Endothelial cell of hepatic sinusoid (primary cell): Measurements from ENCODE around the gene TARS2.

Experiments used
- in situ Hi-C: cut with HindIII; loops from 2 replicates; pipeline ENCODE4 v1.10.0; 2017; ENCODE audit warnings: low sequenced_read_pairs

Gene TARS2

DNA sequence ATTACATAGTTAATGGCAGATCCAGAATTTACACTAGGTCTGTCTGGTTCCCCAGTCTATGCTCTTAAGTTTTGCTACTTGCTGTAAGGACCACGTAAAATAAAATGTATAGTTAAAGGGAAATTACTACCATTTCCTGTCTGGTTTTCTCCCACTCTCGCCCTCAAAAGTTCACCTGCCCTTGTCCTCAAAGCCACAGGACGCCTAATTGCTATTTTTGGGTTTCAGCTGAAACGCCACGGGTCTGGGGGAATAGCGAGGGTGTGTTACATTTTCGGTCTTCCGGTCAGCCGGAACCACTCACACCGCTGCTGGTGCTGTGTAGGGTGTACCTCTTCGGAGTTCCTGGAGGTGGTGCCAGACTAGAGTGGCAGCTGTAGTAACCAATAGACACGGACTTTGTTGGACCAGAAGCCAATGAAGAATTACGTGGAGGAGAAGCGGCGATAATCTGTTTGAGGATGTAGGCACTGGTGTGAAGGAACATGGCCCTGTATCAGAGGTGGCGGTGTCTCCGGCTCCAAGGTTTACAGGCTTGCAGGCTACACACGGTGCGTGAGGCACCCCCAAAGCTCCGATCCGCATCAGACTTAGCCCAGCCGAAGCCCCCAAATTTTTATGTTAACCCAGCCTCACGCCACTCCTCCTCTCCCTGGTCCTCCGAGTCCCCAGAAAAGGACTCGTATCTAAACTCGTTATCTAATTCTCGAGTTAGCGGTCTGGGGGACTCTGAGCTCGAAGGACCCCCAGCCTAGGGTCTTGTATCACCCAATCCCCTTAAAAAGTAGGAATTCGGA, at the start of gene TARS2:
TARS2 (plus strand) TSS at position 454 of the 797 bp plus-strand sequence; CDS start at position 486, 32 bp downstream.
- in situ Hi-C loops, result loop anchor here (5.0 kb wide), 1 partner anchor 90 kb away; the partner anchor contains the start of gene MCL1

GRCh38 chr1:150441121-150441520, 46.1 kb upstream of the TARS2 start:
- in situ Hi-C loops, result loop anchor here (5.0 kb wide), 2 partner anchors 51 to 174 kb away; partner anchors contain the start of gene APH1A

- in situ Hi-C loops, result loop anchor here (5.0 kb wide), 2 partner anchors 48 to 177 kb away; partner anchors contain the start of gene APH1A
Observed at GRCh38 chr1:150444232-150444631, 43.0 kb upstream of the TARS2 start.

- in situ Hi-C loops, result no loop called here
Observed at GRCh38 chr1:150456146-150456647, 31.0 kb upstream of the TARS2 start.

DNA sequence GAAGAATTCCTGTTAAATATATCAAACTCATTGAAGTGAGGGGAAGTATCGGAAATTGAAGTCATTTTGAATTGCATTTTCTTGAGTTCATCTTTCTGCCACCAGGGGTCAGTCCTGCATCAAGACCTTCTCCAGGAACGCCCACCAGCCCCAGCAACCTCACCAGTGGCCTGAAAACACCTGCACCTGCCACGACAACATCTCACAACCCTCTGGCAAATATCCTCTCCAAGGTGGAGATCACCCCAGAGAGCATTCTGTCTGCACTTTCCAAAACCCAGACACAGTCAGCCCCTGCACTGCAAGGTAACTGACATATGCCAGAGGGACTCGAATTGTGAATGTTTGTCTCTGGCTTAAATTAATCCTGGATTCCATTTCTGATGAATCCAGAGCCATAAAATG, 22.8 kb upstream of the TARS2 start:
- in situ Hi-C loops, result no loop called here

GRCh38 chr1:150466964-150467363, 20.3 kb upstream of the TARS2 start:
- in situ Hi-C loops, result no loop called here

DNA sequence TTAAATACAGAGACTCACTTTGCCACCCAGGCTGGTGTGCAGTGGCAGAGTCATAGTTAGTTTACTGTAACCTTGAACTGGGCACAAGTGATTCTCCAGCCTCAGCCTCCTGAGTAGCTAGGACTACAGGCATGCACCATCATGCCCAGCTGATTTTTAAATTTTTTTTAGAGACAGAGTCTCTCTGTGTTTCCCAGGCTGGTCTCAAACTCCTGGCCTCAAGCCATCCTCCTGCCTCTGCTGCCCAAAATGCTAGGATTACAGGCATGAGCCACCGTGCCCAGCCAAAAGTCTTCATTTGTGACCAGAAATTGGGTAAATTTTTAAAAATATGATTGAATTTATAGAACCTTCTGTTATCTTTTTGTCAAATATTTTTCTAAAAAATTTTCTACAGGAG, 17.9 kb upstream of the TARS2 start:
- in situ Hi-C loops, result no loop called here

DNA sequence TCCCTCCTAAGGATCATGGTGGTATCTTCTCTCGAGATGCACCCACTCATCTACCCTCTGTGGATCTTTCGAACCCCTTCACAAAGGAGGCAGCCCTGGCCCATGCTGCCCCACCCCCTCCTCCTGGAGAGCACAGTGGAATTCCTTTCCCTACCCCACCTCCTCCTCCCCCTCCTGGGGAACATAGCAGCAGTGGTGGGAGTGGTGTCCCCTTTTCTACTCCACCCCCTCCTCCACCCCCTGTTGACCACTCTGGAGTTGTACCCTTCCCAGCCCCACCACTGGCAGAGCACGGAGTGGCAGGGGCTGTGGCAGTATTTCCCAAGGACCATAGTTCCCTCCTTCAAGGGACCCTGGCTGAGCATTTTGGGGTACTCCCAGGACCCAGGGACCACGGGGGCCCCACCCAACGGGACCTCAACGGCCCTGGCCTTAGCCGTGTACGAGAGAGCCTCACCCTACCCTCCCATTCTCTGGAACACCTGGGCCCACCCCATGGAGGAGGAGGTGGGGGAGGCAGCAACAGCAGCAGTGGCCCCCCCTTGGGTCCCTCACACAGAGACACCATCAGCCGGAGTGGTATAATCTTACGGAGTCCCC, 14.5 kb upstream of the TARS2 start:
- in situ Hi-C loops, result no loop called here

DNA sequence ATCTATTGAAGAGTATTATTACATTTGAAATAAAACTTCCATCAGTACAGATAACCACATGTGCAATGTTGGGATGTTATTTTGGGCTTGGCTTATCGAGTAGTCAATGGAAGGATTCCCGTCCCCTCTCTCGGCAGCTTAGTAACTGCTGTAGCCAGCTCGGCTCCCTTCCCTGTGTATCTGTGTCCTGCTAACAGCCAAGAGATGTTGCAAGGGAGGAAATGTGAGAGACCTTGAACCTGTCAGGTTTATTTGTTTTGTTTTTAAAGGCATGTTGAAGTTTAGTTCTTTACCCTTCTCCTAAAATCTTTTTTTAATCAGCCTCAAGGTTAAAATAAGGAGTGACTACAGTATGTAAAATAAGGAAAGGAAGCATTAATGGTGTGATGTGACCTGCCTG, 13.6 kb upstream of the TARS2 start:
- in situ Hi-C loops, result no loop called here

- in situ Hi-C loops, result no loop called here
Observed at GRCh38 chr1:150474869-150475268, 12.3 kb upstream of the TARS2 start.

DNA sequence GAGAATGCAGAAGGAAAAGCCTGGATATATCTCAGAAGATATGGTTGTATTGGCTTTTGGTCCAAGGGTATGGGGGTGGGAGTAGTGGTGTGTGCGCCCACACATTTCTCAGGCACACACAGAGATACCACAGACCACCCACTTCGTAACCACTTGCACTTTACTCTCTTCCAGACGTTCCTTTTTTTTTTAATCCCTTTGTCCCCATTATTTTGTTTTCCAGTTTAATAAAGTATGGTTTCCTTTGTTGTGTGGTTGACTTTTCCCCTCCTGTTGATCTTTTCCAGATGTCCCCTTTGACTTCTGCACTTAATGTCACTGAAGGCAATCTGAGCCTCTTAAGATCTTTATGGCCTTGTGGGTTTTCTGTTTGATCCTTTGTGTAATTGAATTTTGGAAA, 10.5 kb upstream of the TARS2 start:
- in situ Hi-C loops, result no loop called here

- in situ Hi-C loops, result no loop called here
Observed at GRCh38 chr1:150477320-150477719, 9.9 kb upstream of the TARS2 start.

GRCh38 chr1:150477733-150478132, 9.5 kb upstream of the TARS2 start:
- in situ Hi-C loops, result no loop called here

DNA sequence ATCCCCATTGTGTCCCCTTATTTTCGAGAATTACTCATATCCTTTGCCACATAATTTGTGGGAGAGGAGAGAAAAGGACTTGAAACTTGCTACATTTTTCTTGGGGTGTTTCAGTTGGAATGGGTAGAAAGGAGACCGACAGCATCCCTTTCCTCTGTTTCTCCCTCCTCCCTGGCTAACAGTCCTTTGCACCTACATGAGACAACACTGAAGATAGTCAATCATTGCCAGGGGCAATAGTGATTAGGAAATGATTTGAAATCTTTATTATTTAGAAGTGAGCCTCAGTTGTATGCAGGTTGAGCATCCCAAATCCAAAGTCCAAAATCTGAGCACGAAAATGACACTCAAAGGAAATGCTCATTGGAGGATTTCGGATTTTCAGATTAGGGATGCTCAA, 7.8 kb upstream of the TARS2 start:
- in situ Hi-C loops, result no loop called here

DNA sequence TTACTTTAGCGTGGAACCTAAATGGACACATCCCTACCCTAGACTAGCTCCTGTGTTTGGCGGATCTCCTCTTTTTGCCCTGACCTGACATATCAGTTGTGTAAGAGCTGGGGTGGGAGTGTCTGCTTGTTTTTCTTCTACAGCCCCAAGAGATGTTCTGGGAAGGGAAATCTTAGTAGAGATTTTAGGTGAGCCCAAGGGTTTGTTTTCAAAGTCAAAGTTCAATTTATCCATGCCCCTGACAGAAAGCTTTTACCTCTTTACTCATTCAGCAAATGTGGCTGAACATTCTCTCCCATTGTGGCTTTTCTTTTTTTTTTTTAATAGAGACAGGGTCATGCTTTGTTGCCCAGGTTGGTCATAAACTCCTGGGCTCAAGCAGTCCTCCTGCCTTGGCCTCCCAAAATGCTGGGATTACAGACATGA, 7.3 kb upstream of the TARS2 start:
- in situ Hi-C loops, result no loop called here

- in situ Hi-C loops, result no loop called here
Observed at GRCh38 chr1:150484431-150484830, 2.8 kb upstream of the TARS2 start.

- in situ Hi-C loops, result loop anchor here (5.0 kb wide), 1 partner anchor 92 kb away; the partner anchor contains the start of gene MCL1
Observed at GRCh38 chr1:150484861-150485260, 2.4 kb upstream of the TARS2 start.

GRCh38 chr1:150487763-150488115, 520 bp downstream of the TARS2 start:
- in situ Hi-C loops, result loop anchor here (5.0 kb wide), 1 partner anchor 90 kb away; the partner anchor contains the start of gene MCL1

GRCh38 chr1:150493175-150493574, 6.0 kb downstream of the TARS2 start:
- in situ Hi-C loops, result loop anchor here (5.0 to 10.0 kb wide), 2 partner anchors 51 to 118 kb away; no protein-coding TSS in a partner anchor

GRCh38 chr1:150498342-150498741, 11.1 kb downstream of the TARS2 start:
- in situ Hi-C loops, result loop anchor here (10.0 kb wide), 1 partner anchor 124 kb away; no protein-coding TSS in a partner anchor

- in situ Hi-C loops, result no loop called here
Observed at GRCh38 chr1:150505431-150505830, 18.2 kb downstream of the TARS2 start.
